B cell (primary cell): ENCODE results near the gene CLEC2L.

Experiments
- EZH2 ChIP-seq: IDR thresholded peaks from 2 replicates; pipeline ENCODE4 v1.6.1; 2012; ENCODE audit warnings: borderline replicate concordance, low read depth, mild to moderate bottlenecking, moderate library complexity, low read length; ENCODE audit not compliant: insufficient read depth, poor library complexity, severe bottlenecking
- TF ChIP-seq, protein P1 (sequence below): fragments of 200-600 bp; IDR thresholded peaks from one replicate; pipeline ENCODE4 v1.8.0; 2022; ENCODE audit warnings: antibody characterized with exemption, mild to moderate bottlenecking

- TF ChIP-seq, protein P1, sequence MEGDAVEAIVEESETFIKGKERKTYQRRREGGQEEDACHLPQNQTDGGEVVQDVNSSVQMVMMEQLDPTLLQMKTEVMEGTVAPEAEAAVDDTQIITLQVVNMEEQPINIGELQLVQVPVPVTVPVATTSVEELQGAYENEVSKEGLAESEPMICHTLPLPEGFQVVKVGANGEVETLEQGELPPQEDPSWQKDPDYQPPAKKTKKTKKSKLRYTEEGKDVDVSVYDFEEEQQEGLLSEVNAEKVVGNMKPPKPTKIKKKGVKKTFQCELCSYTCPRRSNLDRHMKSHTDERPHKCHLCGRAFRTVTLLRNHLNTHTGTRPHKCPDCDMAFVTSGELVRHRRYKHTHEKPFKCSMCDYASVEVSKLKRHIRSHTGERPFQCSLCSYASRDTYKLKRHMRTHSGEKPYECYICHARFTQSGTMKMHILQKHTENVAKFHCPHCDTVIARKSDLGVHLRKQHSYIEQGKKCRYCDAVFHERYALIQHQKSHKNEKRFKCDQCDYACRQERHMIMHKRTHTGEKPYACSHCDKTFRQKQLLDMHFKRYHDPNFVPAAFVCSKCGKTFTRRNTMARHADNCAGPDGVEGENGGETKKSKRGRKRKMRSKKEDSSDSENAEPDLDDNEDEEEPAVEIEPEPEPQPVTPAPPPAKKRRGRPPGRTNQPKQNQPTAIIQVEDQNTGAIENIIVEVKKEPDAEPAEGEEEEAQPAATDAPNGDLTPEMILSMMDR = no peak
- TF ChIP-seq EZH2 = no peak
These were observed 59.2 kb downstream of the CLEC2L start for GRCh38 chr7:139582671-139583155.
